ENCODE measurements around the gene FAM227B. TPM values are rescaled to one million over a fixed set of nuclear protein-coding genes. Genes with fewer than 3 reads are reported as not detected.
"Not testable (repeated sequence)": the region's sequence is repeated elsewhere in the genome, so short reads cannot be mapped to it uniquely, and the experiment has no call there.

Gene FAM227B
- polyA plus RNA-seq, 1 experiment, result 5.0 TPM

DNA sequence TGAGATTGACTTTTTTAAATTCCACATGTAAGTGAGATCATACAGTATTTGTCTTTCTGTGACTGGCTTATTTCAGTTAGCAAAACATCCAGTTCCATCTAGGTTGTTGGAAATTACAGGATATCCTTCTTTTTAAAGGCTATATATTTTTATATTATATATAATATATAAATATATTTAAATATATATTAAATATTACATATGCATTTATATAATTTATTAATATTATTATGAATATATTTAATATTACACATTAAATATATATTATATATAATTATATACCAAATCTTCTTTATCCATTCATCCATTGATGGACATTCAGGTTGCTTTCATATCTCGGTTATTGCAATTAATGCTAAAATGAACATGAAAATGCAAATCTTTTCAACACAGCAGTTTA is 49.9 kb downstream of the FAM227B start:
- TF ChIP-seq, protein P1, sequence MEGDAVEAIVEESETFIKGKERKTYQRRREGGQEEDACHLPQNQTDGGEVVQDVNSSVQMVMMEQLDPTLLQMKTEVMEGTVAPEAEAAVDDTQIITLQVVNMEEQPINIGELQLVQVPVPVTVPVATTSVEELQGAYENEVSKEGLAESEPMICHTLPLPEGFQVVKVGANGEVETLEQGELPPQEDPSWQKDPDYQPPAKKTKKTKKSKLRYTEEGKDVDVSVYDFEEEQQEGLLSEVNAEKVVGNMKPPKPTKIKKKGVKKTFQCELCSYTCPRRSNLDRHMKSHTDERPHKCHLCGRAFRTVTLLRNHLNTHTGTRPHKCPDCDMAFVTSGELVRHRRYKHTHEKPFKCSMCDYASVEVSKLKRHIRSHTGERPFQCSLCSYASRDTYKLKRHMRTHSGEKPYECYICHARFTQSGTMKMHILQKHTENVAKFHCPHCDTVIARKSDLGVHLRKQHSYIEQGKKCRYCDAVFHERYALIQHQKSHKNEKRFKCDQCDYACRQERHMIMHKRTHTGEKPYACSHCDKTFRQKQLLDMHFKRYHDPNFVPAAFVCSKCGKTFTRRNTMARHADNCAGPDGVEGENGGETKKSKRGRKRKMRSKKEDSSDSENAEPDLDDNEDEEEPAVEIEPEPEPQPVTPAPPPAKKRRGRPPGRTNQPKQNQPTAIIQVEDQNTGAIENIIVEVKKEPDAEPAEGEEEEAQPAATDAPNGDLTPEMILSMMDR (IDR thresholded peaks at IDR 0.05; ENCODE audit: insufficient read depth, low read depth, low read length), result no peak
- POLR2A ChIA-PET, result no interaction called here
- CTCF ChIA-PET, result no interaction called here
- Histone ChIP-seq H3K36me3 (ENCODE audit: control insufficient read depth, insufficient read depth, low read length) (no peaks in the 10 kb centered on the region), H3K27me3 (ENCODE audit: control insufficient read depth, insufficient read depth, low read length) (no peaks in the 10 kb centered on the region), H3K4me3 (ENCODE audit: low read depth, low read length) (no peak overlapping the region)
- DNase-seq (ENCODE audit: low read depth), result no peak

DNA sequence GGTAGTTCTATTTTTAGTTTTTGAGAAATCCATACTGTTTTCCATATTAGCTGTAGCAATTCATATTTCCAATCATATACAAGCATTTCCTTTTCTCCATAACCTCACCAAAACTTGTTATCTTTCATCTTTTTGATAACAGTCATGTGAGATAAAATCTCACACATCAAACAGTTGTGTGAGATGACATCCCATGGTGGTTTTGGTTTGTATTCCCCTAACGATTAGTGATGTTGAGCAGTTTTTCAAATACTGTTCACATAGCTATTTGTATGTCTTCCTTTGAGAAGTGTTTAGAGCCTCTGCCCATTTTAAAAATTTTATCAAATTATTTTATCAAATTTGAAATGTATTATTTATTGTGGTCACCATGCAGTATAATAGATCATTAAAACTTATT is 50.4 kb downstream of the FAM227B start:
- CTCF ChIA-PET, result no interaction called here
- POLR2A ChIA-PET, result no interaction called here
- TF ChIP-seq, protein P1 (IDR thresholded peaks at IDR 0.05; ENCODE audit: insufficient read depth, low read depth, low read length), result no peak

DNA sequence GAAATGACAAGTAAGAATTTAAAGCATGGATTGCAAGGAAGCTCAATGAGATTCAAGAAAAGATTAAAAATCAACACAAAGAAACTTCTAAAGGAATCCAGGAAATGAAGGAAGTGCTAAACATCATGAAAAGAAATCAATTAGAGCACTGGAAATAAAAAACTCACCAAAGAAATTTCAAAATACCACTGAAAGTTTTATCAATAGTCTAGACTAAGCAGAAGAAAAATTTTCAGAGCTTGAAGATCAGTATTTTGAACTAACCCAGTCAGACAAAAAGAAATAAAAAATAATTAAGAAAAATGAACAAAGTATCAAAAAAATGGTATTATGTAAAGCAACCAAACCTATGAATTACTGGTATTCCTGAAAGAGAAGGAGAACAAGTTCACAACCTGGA is 60.6 kb downstream of the FAM227B start:
- CTCF ChIA-PET, result interaction anchor here (1.6 kb wide), 1 partner anchor 20 kb away, joined by 4 read pairs; no protein-coding TSS in a partner anchor
- POLR2A ChIA-PET, result no interaction called here
- no peak for DNase-seq (ENCODE audit: low read depth)
- TF ChIP-seq, protein P1 (IDR thresholded peaks at IDR 0.05; ENCODE audit: insufficient read depth, low read depth, low read length), result no peak
- H3K27me3 ChIP-seq (ENCODE audit: control insufficient read depth, insufficient read depth, low read length), result no peaks in the 10 kb centered on the region
- no peaks in the 10 kb centered on the region for H3K36me3 ChIP-seq (ENCODE audit: control insufficient read depth, insufficient read depth, low read length)
- H3K4me3 ChIP-seq (ENCODE audit: low read depth, low read length), result no peak overlapping the region

More for the DNA sequence above, 50.4 kb downstream of the FAM227B start:
- no peak for DNase-seq (ENCODE audit: low read depth)
- no peaks in the 10 kb centered on the region for H3K27me3 ChIP-seq (ENCODE audit: control insufficient read depth, insufficient read depth, low read length)
- no peaks in the 10 kb centered on the region for H3K36me3 ChIP-seq (ENCODE audit: control insufficient read depth, insufficient read depth, low read length)
- H3K4me3 ChIP-seq (ENCODE audit: low read depth, low read length), result no peak overlapping the region

DNA sequence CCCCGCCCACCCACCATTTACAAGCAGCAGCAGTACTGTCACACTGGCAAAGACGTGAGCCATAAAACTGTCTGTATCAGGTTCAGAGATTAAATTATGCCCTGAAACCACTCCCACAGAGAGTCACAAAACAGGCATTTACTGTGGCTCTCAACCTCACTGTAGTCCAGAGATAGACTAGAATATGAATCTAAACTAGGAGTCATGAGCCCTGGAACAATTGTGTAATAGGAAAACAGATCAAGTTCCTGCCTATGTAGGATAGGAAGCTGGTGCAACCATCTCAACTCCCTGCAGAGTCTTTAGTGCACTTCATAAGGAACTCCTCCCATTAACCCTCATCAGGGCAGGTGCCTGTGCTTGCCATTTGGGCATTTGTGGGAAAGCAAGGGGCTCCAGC is 61.7 kb downstream of the FAM227B start:
- TF ChIP-seq, protein P1 (IDR thresholded peaks at IDR 0.05; ENCODE audit: insufficient read depth, low read depth, low read length), result no peak
- H3K27me3 ChIP-seq (ENCODE audit: control insufficient read depth, insufficient read depth, low read length), result no peaks in the 10 kb centered on the region
- no peak for DNase-seq (ENCODE audit: low read depth)
- CTCF ChIA-PET, result interaction anchor here (1.6 kb wide), 1 partner anchor 19 kb away, joined by 4 read pairs; no protein-coding TSS in a partner anchor
- no peak overlapping the region for H3K4me3 ChIP-seq (ENCODE audit: low read depth, low read length)
- POLR2A ChIA-PET, result no interaction called here
- no peaks in the 10 kb centered on the region for H3K36me3 ChIP-seq (ENCODE audit: control insufficient read depth, insufficient read depth, low read length)

DNA sequence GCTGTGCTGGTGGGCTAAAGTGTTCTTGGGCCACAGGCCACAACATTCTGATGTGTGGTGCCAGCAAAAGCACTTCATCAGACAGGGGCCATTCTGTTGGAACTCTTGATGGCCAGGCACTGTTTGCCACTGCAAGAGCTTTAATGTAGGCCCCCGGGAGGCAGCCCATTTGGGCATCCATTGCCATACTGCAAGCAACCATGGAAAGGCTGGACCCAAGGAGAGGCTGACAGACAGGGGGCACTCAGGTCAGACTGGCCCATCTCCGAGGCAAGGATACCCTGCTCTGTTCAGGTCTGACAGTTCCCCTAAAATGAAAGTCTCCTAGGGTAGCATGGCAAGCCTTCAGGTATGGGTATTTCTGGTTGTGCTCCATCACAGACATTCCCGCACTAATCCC is 64.2 kb downstream of the FAM227B start:
- H3K27me3 ChIP-seq (ENCODE audit: control insufficient read depth, insufficient read depth, low read length), result no peaks in the 10 kb centered on the region
- H3K4me3 ChIP-seq (ENCODE audit: low read depth, low read length), result no peak overlapping the region
- DNase-seq (ENCODE audit: low read depth), result no peak
- TF ChIP-seq, protein P1 (IDR thresholded peaks at IDR 0.05; ENCODE audit: insufficient read depth, low read depth, low read length), result no peak
- POLR2A ChIA-PET, result no interaction called here
- CTCF ChIA-PET, result no interaction called here
- H3K36me3 ChIP-seq (ENCODE audit: control insufficient read depth, insufficient read depth, low read length), result no peaks in the 10 kb centered on the region

DNA sequence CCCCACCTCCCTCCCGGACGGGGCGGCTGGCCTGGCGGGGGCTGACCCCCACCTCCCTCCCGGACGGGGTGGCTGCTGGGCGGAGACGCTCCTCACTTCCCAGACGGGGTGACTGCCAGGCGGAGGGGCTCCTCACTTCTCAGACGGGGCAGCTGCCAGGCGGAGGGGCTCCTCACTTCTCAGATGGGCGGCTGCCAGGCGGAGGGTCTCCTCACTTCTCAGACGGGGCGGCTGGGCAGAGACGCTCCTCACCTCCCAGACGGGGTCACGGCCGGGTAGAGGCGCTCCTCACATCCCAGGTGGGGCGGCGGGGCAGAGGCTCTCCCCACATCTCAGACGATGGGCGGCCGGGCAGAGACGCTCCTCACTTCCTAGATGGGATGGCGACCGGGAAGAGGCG is 70.3 kb downstream of the FAM227B start:
- CTCF ChIA-PET; DNase-seq (ENCODE audit: low read depth); H3K4me3 ChIP-seq (ENCODE audit: low read depth, low read length); H3K27me3 ChIP-seq (ENCODE audit: control insufficient read depth, insufficient read depth, low read length); POLR2A ChIA-PET; H3K36me3 ChIP-seq (ENCODE audit: control insufficient read depth, insufficient read depth, low read length): not testable (repeated sequence)

All from BJ (cell line).